ENCODE data around the gene STK25. TPM values are rescaled to one million over a fixed set of nuclear protein-coding genes. Genes with fewer than 3 reads are reported as not detected.

Gene STK25
- total and polyA plus RNA-seq, 2 donors (not counting 1 experiment from before 2014, with no cell fraction given): 168 to 197 TPM

DNA sequence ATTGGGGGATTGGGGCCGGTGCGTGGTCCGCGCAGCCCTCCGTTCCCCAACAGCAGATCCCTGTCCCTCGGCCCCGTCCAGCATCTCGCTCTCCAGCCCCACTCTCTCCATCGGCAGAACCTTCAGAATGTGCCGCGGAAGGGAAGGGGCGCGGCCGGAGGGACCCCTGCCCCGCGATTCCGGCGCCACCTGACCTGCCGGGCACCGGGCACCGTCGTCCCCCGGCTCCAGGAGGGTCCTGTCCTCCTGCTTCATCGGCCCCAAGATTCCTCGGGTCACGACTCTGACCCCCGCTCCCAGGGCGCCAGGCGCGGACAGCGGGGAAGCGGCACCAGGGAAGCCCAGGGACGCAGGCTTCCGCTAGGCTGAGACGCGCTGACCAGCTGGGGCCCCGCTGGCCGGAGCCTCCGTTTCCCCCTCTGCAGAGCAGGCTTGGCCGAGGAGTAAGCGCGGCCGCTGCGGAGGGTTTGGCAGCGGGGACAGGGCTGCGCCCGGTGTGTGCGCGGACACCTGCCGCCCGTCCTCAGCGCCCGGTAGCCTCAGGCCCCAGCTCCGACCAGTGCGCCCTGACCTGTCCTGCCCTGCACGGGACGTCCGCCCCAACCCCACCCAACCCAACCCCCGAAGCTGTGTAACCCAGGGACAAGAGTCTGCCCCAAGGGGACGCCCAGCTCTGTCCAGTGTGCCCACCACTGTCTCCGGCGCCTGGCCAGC lies 33.3 kb upstream of the STK25 start:
- H3K79me2 ChIP-seq (ENCODE audit: control insufficient read depth, insufficient read depth, low read length): no peaks in the 10 kb centered on the region
- no peaks in the 10 kb centered on the region for H3K9me3 ChIP-seq (ENCODE audit: control insufficient read depth, insufficient read depth, low read depth, low read length)
- peaks cover 21% of the 10 kb centered on the region for H3K4me1 ChIP-seq (ENCODE audit: control insufficient read depth, extremely low read depth, insufficient read depth, low read length)
- H2AFZ ChIP-seq (ENCODE audit: low read length): no peak overlapping the region
- no peak for DNase-seq (ENCODE audit: low read depth in 2 of 2)
- peak overlapping the region in 3 of 4 experiments; percentile 12 to 36 (median 19) for H3K4me3 ChIP-seq (replicated peaks in 1 of 4; ENCODE audit: control extremely low read depth in 1 of 4, insufficient read depth in 1 of 4, low read depth in 3 of 4, low read length in 4 of 4)
- H3K27me3 ChIP-seq (ENCODE audit: control insufficient read depth, insufficient read depth, low read length): no peaks in the 10 kb centered on the region
- no peaks in the 10 kb centered on the region for H4K20me1 ChIP-seq (ENCODE audit: control insufficient read depth, extremely low read depth, insufficient read depth, low read length)
- peak overlapping the region; percentile 54 for H3K4me2 ChIP-seq (ENCODE audit: extremely low read depth, insufficient read depth, low read length)
- H3K36me3 ChIP-seq (ENCODE audit: control insufficient read depth, insufficient read depth, low read length): no peaks in the 10 kb centered on the region
- TF ChIP-seq CTCF (conservative IDR thresholded peaks at IDR 0.05 in 1 of 2, IDR thresholded peaks at IDR 0.05 in 1 of 2; ENCODE audit: low read depth in 1 of 2, low read length in 2 of 2): no peak
- no peak for TF ChIP-seq EZH2 (IDR thresholded peaks at IDR 0.05; ENCODE audit: low read length, missing control alignments)
- no peak overlapping the region for H3K27ac ChIP-seq (ENCODE audit: insufficient read depth, low read length)
- no peak overlapping the region for H3K9ac ChIP-seq (ENCODE audit: insufficient read depth, low read length)

DNA sequence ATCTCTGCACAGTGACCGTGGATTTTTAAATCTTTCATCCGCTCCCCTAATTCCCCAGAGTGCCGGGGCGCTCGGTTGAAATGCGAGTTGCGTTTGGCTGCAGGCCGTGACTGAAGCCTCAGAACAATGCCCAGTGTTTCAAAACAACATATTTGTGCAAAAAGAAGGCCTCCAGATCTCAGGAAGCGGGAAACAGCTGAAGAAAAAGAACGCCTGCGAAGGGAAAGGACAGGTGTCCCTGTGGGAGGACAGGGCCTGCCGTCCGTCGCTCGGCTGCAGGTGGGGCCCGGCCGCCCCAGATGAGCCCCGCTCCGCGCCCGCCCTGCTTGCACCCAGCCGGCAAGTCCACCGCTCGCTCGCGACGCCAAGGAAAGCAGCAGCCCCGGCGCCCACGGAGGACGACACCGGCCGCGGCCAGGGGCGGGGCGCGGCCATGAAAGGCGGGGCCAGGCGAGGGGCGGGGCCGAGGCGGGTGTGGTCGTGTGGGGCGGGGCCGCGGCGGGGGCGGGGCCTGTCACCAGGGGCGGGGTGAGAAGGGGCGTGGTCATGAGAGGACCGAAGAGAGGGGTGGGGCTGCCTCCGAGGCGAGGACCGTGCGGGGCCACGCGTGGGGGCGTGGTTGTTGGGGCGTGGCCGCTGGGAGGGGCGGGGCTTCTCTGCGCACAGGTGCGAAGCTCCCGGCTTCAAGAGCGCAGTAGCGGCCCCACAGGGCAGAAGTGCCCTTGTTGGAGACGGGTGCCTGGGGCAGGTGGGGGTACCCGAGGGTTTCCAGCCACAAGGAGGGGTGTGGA lies 32.6 kb upstream of the STK25 start:
- Histone ChIP-seq H3K9me3 (ENCODE audit: control insufficient read depth, insufficient read depth, low read depth, low read length) (no peaks in the 10 kb centered on the region), H3K27ac (ENCODE audit: insufficient read depth, low read length) (no peak overlapping the region), H3K9ac (ENCODE audit: insufficient read depth, low read length) (no peak overlapping the region), H3K4me1 (ENCODE audit: control insufficient read depth, extremely low read depth, insufficient read depth, low read length) (peaks cover 13% of the 10 kb centered on the region), H3K79me2 (ENCODE audit: control insufficient read depth, insufficient read depth, low read length) (no peaks in the 10 kb centered on the region), H3K36me3 (ENCODE audit: control insufficient read depth, insufficient read depth, low read length) (no peaks in the 10 kb centered on the region), H3K27me3 (ENCODE audit: control insufficient read depth, insufficient read depth, low read length) (no peaks in the 10 kb centered on the region), H3K4me3 (replicated peaks in 1 of 4; ENCODE audit: control extremely low read depth in 1 of 4, insufficient read depth in 1 of 4, low read depth in 3 of 4, low read length in 4 of 4) (peak overlapping the region; percentile 12 to 48 (median 24)), H2AFZ (ENCODE audit: low read length) (no peak overlapping the region), H4K20me1 (ENCODE audit: control insufficient read depth, extremely low read depth, insufficient read depth, low read length) (no peaks in the 10 kb centered on the region), H3K4me2 (ENCODE audit: extremely low read depth, insufficient read depth, low read length) (peak overlapping the region; percentile 54)
- peak; percentile 38 to 49 for DNase-seq (ENCODE audit: low read depth in 2 of 2)
- TF ChIP-seq EZH2 (IDR thresholded peaks at IDR 0.05; ENCODE audit: low read length, missing control alignments) (no peak), CTCF (conservative IDR thresholded peaks at IDR 0.05 in 1 of 2, IDR thresholded peaks at IDR 0.05 in 1 of 2; ENCODE audit: low read depth in 1 of 2, low read length in 2 of 2) (no peak)

DNA sequence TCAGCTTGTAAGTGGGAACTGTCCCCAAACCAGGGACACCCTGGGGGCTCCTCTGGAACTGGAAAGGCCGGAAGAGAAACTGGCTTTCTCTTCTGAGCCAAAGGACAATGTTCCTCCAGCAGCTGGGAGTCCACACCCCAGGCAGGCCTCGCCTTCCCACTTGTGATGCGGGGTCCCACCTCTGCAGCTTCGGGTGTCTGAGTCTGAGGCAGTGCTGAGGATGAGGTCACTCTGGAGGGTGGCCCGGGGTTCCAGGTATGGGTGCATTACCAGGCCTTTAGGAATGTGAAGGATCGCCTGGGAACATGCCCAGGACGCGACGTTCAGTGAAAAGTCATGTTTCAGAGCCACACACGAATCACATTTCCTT lies 32.0 kb upstream of the STK25 start:
- Histone ChIP-seq H3K36me3 (ENCODE audit: control insufficient read depth, insufficient read depth, low read length) (no peaks in the 10 kb centered on the region), H3K79me2 (ENCODE audit: control insufficient read depth, insufficient read depth, low read length) (no peaks in the 10 kb centered on the region), H4K20me1 (ENCODE audit: control insufficient read depth, extremely low read depth, insufficient read depth, low read length) (no peaks in the 10 kb centered on the region), H3K9ac (ENCODE audit: insufficient read depth, low read length) (no peak overlapping the region), H3K9me3 (ENCODE audit: control insufficient read depth, insufficient read depth, low read depth, low read length) (no peaks in the 10 kb centered on the region), H3K4me1 (ENCODE audit: control insufficient read depth, extremely low read depth, insufficient read depth, low read length) (peaks cover 8% of the 10 kb centered on the region), H3K4me3 (replicated peaks in 1 of 4; ENCODE audit: control extremely low read depth in 1 of 4, insufficient read depth in 1 of 4, low read depth in 3 of 4, low read length in 4 of 4) (peak overlapping the region in 2 of 4 experiments; percentile 28 to 48), H3K27ac (ENCODE audit: insufficient read depth, low read length) (no peak overlapping the region), H3K27me3 (ENCODE audit: control insufficient read depth, insufficient read depth, low read length) (no peaks in the 10 kb centered on the region), H3K4me2 (ENCODE audit: extremely low read depth, insufficient read depth, low read length) (peak overlapping the region; percentile 49), H2AFZ (ENCODE audit: low read length) (no peak overlapping the region)
- no peak for TF ChIP-seq CTCF (conservative IDR thresholded peaks at IDR 0.05 in 1 of 2, IDR thresholded peaks at IDR 0.05 in 1 of 2; ENCODE audit: low read depth in 1 of 2, low read length in 2 of 2)
- TF ChIP-seq EZH2 (IDR thresholded peaks at IDR 0.05; ENCODE audit: low read length, missing control alignments): no peak
- DNase-seq (ENCODE audit: low read depth in 2 of 2): peak in 1 of 2 donors; percentile 67

Measured in fibroblast of lung (primary cell).